Measurements from ENCODE around the gene IVD.
A peak's percentile ranks its signal among the peaks of the same experiment; 100 is the strongest.

Gene IVD

GRCh38 chr15:40379853-40380252, 25.7 kb upstream of the IVD start:
- H3K4me1 ChIP-seq (ENCODE audit: control insufficient read depth in 1 of 2, insufficient read depth in 2 of 2, low read length in 2 of 2) = peaks cover 0 to 11% of the 10 kb centered on the region in 2 donors
- no peaks in the 10 kb centered on the region for H3K27me3 ChIP-seq (ENCODE audit: low read depth, low read length)
- H3K36me3 ChIP-seq (ENCODE audit: control insufficient read depth in 1 of 2, insufficient read depth in 2 of 2, low read length in 2 of 2) = no peaks in the 10 kb centered on the region
- H3K9me3 ChIP-seq (ENCODE audit: control insufficient read depth in 1 of 2, low read length in 2 of 2) = no peaks in the 10 kb centered on the region
- no peak overlapping the region for H3K27ac ChIP-seq (ENCODE audit: low read length)
- H3K4me3 ChIP-seq (ENCODE audit: low read depth in 1 of 2, low read length in 2 of 2) = no peak overlapping the region

GRCh38 chr15:40380636-40381035, 25.0 kb upstream of the IVD start:
- Histone ChIP-seq H3K36me3 (ENCODE audit: control insufficient read depth in 1 of 2, insufficient read depth in 2 of 2, low read length in 2 of 2) (no peaks in the 10 kb centered on the region), H3K4me1 (ENCODE audit: control insufficient read depth in 1 of 2, insufficient read depth in 2 of 2, low read length in 2 of 2) (peaks cover 0 to 11% of the 10 kb centered on the region in 2 donors), H3K9me3 (ENCODE audit: control insufficient read depth in 1 of 2, low read length in 2 of 2) (no peaks in the 10 kb centered on the region), H3K4me3 (ENCODE audit: low read depth in 1 of 2, low read length in 2 of 2) (no peak overlapping the region), H3K27me3 (ENCODE audit: low read depth, low read length) (no peaks in the 10 kb centered on the region), H3K27ac (ENCODE audit: low read length) (no peak overlapping the region)

- Histone ChIP-seq H3K36me3 (ENCODE audit: control insufficient read depth in 1 of 2, insufficient read depth in 2 of 2, low read length in 2 of 2) (peaks cover 6 to 8% of the 10 kb centered on the region in 2 donors), H3K4me1 (ENCODE audit: control insufficient read depth in 1 of 2, insufficient read depth in 2 of 2, low read length in 2 of 2) (peaks cover 0 to 11% of the 10 kb centered on the region in 2 donors), H3K4me3 (ENCODE audit: low read depth in 1 of 2, low read length in 2 of 2) (peak overlapping the region; percentile 81 to 94), H3K27ac (ENCODE audit: low read length) (no peak overlapping the region), H3K27me3 (ENCODE audit: low read depth, low read length) (no peaks in the 10 kb centered on the region), H3K9me3 (ENCODE audit: control insufficient read depth in 1 of 2, low read length in 2 of 2) (no peaks in the 10 kb centered on the region)
Measured at GRCh38 chr15:40381818-40382529, 23.6 kb upstream of the IVD start.

GRCh38 chr15:40382580-40383456, 22.8 kb upstream of the IVD start, which contains the start of gene KNSTRN:
TSS of gene KNSTRN (plus strand) at chr15:40382721. CDS start at chr15:40382836, 115 bp downstream.
- Histone ChIP-seq H3K27ac (ENCODE audit: low read length) (peak within 1 kb of the TSS; percentile 36), H3K4me3 (ENCODE audit: low read depth in 1 of 2, low read length in 2 of 2) (peak within 1 kb of the TSS; percentile 81 to 94), H3K36me3 (ENCODE audit: control insufficient read depth in 1 of 2, insufficient read depth in 2 of 2, low read length in 2 of 2) (peaks cover 11 to 13% of the 10 kb centered on the region in 2 donors), H3K4me1 (ENCODE audit: control insufficient read depth in 1 of 2, insufficient read depth in 2 of 2, low read length in 2 of 2) (peaks cover 0 to 11% of the 10 kb centered on the region in 2 donors), H3K9me3 (ENCODE audit: control insufficient read depth in 1 of 2, low read length in 2 of 2) (no peaks in the 10 kb centered on the region), H3K27me3 (ENCODE audit: low read depth, low read length) (no peaks in the 10 kb centered on the region)

GRCh38 chr15:40386480-40386879, 19.1 kb upstream of the IVD start:
- Histone ChIP-seq H3K9me3 (ENCODE audit: control insufficient read depth in 1 of 2, low read length in 2 of 2) (no peaks in the 10 kb centered on the region), H3K4me3 (ENCODE audit: low read depth in 1 of 2, low read length in 2 of 2) (no peak overlapping the region), H3K36me3 (ENCODE audit: control insufficient read depth in 1 of 2, insufficient read depth in 2 of 2, low read length in 2 of 2) (peaks cover 11 to 37% of the 10 kb centered on the region in 2 donors), H3K27ac (ENCODE audit: low read length) (no peak overlapping the region), H3K27me3 (ENCODE audit: low read depth, low read length) (no peaks in the 10 kb centered on the region), H3K4me1 (ENCODE audit: control insufficient read depth in 1 of 2, insufficient read depth in 2 of 2, low read length in 2 of 2) (peaks cover 0 to 11% of the 10 kb centered on the region in 2 donors)

GRCh38 chr15:40388941-40389823, 16.4 kb upstream of the IVD start:
- no peaks in the 10 kb centered on the region for H3K27me3 ChIP-seq (ENCODE audit: low read depth, low read length)
- peaks cover 18 to 47% of the 10 kb centered on the region in 2 donors for H3K36me3 ChIP-seq (ENCODE audit: control insufficient read depth in 1 of 2, insufficient read depth in 2 of 2, low read length in 2 of 2)
- H3K4me3 ChIP-seq (ENCODE audit: low read depth in 1 of 2, low read length in 2 of 2) = no peak overlapping the region
- H3K27ac ChIP-seq (ENCODE audit: low read length) = no peak overlapping the region
- H3K4me1 ChIP-seq (ENCODE audit: control insufficient read depth in 1 of 2, insufficient read depth in 2 of 2, low read length in 2 of 2) = no peaks in the 10 kb centered on the region
- no peaks in the 10 kb centered on the region for H3K9me3 ChIP-seq (ENCODE audit: control insufficient read depth in 1 of 2, low read length in 2 of 2)

- Histone ChIP-seq H3K27ac (ENCODE audit: low read length) (no peak overlapping the region), H3K4me1 (ENCODE audit: control insufficient read depth in 1 of 2, insufficient read depth in 2 of 2, low read length in 2 of 2) (no peaks in the 10 kb centered on the region), H3K27me3 (ENCODE audit: low read depth, low read length) (no peaks in the 10 kb centered on the region), H3K4me3 (ENCODE audit: low read depth in 1 of 2, low read length in 2 of 2) (no peak overlapping the region), H3K9me3 (ENCODE audit: control insufficient read depth in 1 of 2, low read length in 2 of 2) (no peaks in the 10 kb centered on the region), H3K36me3 (ENCODE audit: control insufficient read depth in 1 of 2, insufficient read depth in 2 of 2, low read length in 2 of 2) (peaks cover 18 to 47% of the 10 kb centered on the region in 2 donors)
Measured at GRCh38 chr15:40389824-40390595, 15.6 kb upstream of the IVD start.

- no peaks in the 10 kb centered on the region for H3K9me3 ChIP-seq (ENCODE audit: control insufficient read depth in 1 of 2, low read length in 2 of 2)
- H3K27ac ChIP-seq (ENCODE audit: low read length) = no peak overlapping the region
- no peak overlapping the region for H3K4me3 ChIP-seq (ENCODE audit: low read depth in 1 of 2, low read length in 2 of 2)
- H3K4me1 ChIP-seq (ENCODE audit: control insufficient read depth in 1 of 2, insufficient read depth in 2 of 2, low read length in 2 of 2) = no peaks in the 10 kb centered on the region
- H3K36me3 ChIP-seq (ENCODE audit: control insufficient read depth in 1 of 2, insufficient read depth in 2 of 2, low read length in 2 of 2) = peaks cover 7 to 34% of the 10 kb centered on the region in 2 donors
- H3K27me3 ChIP-seq (ENCODE audit: low read depth, low read length) = no peaks in the 10 kb centered on the region
Measured at GRCh38 chr15:40392986-40393948, 12.3 kb upstream of the IVD start.

GRCh38 chr15:40397688-40398412, 7.7 kb upstream of the IVD start:
- Histone ChIP-seq H3K4me3 (ENCODE audit: low read depth in 1 of 2, low read length in 2 of 2) (no peak overlapping the region), H3K36me3 (ENCODE audit: control insufficient read depth in 1 of 2, insufficient read depth in 2 of 2, low read length in 2 of 2) (peaks cover 7 to 10% of the 10 kb centered on the region in 2 donors), H3K4me1 (ENCODE audit: control insufficient read depth in 1 of 2, insufficient read depth in 2 of 2, low read length in 2 of 2) (no peaks in the 10 kb centered on the region), H3K27me3 (ENCODE audit: low read depth, low read length) (no peaks in the 10 kb centered on the region), H3K9me3 (ENCODE audit: control insufficient read depth in 1 of 2, low read length in 2 of 2) (no peaks in the 10 kb centered on the region), H3K27ac (ENCODE audit: low read length) (no peak overlapping the region)
